HG03439 (cell line): ENCODE data around the gene SH3BGRL3.
A peak's percentile ranks its signal among the peaks of the same experiment; 100 is the strongest.
"Not testable (repeated sequence)": the region's sequence is repeated elsewhere in the genome, so short reads cannot be mapped to it uniquely, and the experiment has no call there.

Source experiments
- ATAC-seq: cut with Tn5 transposase; IDR thresholded peaks from one replicate; pipeline ENCODE4 v1.9.1; 2021; ENCODE audit warnings: mild to moderate bottlenecking, moderate library complexity; ENCODE audit not compliant: unreplicated experiment

The SH3BGRL3 gene

GRCh38 chr1:26279456-26280332, at the start of gene SH3BGRL3:
SH3BGRL3 (plus strand) TSS chr1:26280086; CDS start chr1:26280156, 70 bp downstream.
- ATAC-seq: peak; percentile 62

DNA sequence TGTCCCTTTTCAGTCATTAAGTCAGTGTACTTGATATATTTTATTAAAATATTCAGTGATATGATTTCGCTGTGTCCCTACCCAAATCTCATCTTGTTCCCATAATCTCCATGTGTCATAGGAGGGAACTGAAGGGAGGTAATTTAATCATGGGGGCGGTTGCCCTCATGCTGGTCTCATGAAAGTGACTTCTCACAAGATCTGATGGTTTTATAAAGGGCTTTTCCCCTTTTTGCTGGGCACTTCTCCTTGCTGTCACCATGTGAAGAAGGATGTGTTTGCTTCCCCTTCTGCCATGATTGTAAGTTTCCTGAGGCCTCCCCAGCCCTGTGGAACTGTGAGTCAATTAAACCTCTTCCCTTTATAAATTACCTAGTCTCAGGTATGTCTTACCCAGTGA, 49.2 kb upstream of the SH3BGRL3 start:
- ATAC-seq: not testable (repeated sequence)

- ATAC-seq: peak; percentile 92
These were observed 45.8 kb upstream of the SH3BGRL3 start, which contains the start of gene CEP85 for GRCh38 chr1:26233903-26234643. CEP85 (plus strand) TSS chr1:26234200; CDS start chr1:26239784, 5,584 bp downstream.

- no peak for ATAC-seq
These were observed 45.1 kb upstream of the SH3BGRL3 start for GRCh38 chr1:26234644-26235370.

- ATAC-seq: no peak
These were observed 42.5 kb upstream of the SH3BGRL3 start for GRCh38 chr1:26237230-26237966.

DNA sequence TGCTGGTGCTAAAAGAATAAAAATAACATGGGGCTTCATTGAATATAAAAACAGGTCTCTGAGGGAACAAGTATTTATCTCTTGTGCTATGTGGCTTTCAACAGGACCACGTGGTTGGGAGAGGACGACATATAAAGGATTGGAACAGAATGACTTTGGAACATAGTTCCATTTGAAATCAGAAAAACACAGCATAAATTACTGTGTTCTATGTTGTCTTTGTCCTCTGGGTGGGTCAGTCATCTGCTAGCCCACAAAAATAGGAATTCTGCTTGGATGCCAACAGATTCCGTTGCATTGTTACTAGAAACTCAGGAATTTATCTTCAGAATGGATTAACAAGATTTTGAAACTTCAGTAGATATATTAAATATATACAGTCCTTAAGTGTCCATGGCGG, 40.0 kb upstream of the SH3BGRL3 start:
- no peak for ATAC-seq

DNA sequence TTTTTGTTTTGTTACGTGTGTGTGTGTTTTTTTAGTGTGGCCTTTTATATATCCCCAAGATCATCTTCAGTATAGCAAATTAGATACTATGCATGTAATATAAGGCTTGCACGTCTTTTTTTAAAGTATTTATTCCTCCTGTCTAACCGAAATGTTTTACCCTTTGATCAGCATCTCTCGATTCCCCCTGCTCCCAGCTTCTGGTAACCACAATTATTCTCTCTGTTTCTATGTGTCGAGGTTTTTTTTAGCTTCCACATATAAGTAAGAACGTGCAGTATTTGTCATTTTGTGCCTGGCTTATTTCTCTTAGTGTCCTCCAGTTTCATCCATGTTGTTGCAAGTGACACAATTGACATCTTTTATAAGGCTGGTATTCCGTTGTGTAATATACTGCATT, 27.2 kb upstream of the SH3BGRL3 start:
- no peak for ATAC-seq

- ATAC-seq: no peak
These were observed 25.5 kb upstream of the SH3BGRL3 start for GRCh38 chr1:26254404-26254803.

- no peak for ATAC-seq
These were observed 22.7 kb upstream of the SH3BGRL3 start for GRCh38 chr1:26257222-26257621.

DNA sequence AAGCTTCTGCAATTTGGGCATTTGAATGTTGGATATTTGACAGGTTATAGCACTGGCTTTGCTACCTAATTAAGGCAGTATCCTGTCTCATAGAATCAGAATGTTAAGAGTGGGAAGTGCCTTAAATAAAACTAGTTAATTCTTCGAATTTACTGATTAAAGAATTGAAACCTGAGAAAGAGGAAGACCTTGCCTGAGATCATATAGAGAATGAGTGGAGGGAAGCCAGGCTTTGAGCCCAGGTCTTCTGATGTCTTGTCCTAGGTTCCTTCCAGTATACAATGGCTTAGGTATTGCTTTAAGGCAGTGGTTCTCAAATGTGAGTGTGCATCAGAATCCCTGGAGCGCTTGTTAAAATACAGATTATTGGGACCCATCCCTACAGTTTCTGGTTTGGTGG, 20.9 kb upstream of the SH3BGRL3 start:
- ATAC-seq: no peak

DNA sequence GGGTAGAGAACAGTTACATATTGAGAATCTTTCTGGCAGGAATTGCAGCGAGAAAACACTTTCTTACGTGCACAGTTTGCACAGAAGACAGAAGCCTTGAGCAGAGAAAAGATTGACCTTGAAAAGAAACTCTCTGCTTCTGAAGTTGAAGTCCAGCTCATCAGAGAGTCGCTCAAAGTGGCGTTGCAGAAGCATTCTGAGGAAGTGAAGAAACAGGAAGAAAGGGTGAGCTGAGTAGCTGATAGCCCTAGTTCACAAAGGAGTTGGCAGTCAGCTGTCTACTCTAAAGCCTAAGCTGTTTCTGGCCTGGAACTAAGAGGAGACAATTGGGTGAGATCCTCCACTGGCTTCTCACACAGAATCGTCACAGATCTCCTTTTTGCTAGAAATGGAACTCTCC, 20.3 kb upstream of the SH3BGRL3 start:
- ATAC-seq: no peak

DNA sequence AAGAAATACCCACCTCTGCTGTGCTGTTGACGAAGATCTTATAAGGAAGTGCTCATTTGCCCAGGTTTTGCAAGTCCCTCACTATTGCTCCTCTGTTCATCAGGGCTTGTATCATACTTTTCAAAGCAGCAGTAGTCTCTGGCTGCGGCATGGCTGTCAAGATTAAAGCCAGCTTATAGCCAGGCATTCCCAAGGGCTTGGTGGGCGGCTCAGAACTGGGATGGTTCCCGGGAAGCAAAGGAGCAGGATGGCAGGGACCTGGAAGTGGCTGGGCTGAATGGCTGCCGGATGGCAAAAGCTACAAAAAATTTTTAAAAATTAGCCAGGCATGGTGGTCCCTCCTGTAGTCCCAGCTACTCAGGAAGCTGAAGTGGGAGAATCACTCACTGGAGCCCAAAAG, 16.7 kb upstream of the SH3BGRL3 start:
- ATAC-seq: no peak

DNA sequence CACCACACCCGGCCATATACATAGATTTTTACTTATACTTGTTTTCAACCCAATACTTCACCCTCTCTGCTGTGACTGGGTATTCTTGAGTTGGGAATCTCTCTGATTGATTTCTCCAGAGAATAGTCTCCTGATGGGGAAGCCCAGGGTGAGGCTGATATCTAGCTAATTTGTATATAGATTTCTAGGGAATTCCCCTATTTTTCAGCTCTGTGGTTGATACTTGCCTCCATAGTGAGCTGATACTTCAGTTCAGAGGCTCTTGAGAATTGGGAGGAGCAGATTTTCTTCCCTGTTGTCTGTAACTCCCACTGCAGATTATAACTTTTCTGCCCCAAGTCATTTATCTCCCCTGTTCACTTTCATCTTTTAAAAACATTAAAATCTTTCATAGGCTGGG, 14.5 kb upstream of the SH3BGRL3 start:
- no peak for ATAC-seq

DNA sequence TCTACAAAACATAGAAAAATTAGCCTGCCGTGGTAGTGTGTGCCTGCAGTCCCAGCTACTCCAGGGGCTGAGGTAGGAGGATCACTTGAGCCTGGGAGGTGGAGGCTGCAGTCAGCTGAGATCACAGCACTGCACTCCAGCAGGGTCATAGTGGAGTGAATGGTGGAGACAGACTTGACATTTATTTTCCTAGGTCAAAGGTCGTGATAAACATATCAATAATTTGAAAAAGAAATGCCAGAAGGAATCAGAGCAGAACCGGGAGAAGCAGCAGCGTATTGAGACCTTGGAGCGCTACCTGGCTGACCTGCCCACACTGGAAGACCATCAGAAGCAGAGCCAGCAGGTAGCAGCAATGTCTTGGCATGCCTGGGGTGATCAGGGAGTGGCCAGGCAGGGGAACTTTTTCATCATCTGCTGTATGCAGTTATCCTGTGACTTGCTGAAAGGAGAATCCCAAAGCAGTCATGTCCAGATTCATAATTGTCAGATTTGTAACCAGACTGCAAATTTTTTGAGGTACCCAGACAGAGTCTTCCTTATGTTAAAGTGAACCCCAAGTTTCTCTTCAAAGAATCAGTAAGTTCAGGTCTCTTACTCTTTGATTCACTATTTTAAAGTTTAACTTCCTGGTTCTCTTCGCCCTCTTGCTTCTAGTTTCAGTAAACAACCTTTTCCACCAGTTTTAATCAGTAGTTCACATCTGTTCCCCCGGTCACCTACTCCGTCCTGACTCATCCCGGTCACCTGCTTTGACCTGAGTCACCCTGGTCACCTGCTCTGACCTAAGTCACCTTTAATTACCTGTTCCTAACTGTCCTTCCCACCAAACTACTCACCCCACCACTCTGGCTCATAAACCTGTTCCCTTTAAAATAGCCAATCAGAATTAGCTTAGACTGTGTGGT, 11.3 kb upstream of the SH3BGRL3 start:
- ATAC-seq: no peak

DNA sequence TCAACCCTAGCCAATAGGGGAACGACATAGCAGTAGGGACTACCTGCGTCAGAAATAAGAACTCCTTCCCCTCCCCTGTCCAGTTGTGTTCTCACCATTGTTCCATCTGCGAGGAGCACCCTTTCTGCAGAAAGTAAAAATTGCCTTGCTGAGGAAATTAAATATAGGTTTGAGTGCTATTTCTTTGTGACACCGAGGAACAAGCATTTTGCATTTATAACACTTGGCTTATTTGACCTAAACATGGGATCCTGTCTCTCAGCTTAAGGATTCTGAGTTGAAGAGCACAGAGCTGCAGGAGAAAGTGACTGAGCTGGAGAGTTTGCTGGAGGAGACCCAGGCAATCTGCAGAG, 10.7 kb upstream of the SH3BGRL3 start:
- no peak for ATAC-seq

DNA sequence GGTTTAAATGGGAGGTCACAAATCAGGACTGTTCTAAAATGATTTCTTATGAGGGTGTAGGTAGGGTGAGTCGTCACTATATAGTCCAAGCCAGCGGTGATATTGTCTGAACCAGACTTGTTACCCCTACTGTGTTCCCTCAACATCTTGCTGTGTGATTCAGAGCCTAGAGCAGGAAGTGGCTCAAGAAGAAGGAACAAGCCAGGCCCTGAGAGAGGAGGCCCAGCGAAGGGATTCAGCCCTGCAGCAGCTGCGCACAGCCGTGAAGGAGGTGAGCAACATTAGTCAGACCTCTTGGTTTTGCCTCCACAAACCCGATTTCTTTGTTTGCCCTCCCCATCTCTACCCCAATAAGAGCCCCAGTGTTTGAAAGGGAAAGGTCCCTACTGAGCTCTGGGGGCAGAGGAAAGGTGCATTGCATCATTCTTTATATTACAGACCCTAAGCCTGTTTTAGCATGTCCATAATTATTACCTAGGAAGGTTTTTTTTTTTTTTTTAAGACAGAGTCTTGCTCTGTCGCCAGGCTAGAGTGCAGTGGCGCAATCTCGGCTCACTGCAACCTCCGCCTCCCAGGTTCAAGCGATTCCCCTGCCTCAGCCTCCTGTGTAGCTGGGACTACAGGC, 5.0 kb upstream of the SH3BGRL3 start:
- ATAC-seq: no peak

- ATAC-seq: no peak
These were observed 4.1 kb upstream of the SH3BGRL3 start for GRCh38 chr1:26275580-26276431.

- ATAC-seq: no peak
These were observed 3.5 kb upstream of the SH3BGRL3 start for GRCh38 chr1:26276432-26276838.
